HepG2 (cell line): Measurements from ENCODE around the gene CYCS. TPM values are rescaled to one million over a fixed set of nuclear protein-coding genes. Genes with fewer than 3 reads are reported as not detected.

ENCODE experiments used
- ATM ChIP-seq: fragments of 450-650 bp; IDR thresholded peaks from 2 replicates; pipeline ENCODE4 v1.7.1; 2017; ENCODE audit warnings: mild to moderate bottlenecking, borderline replicate concordance
- CBFB ChIP-seq: sonication (generic); formaldehyde crosslinking; IDR thresholded peaks from 2 replicates; pipeline ENCODE4 v1.4.0; 2020; ENCODE audit warnings: missing genetic modification reagents
- CC2D1A ChIP-seq: sonication (generic); formaldehyde crosslinking; IDR thresholded peaks from 2 replicates; pipeline ENCODE4 v1.8.1; 2023; ENCODE audit warnings: mild to moderate bottlenecking, missing genetic modification reagents
- E2F5 ChIP-seq: sonication (generic); formaldehyde crosslinking; conservative IDR thresholded peaks from 2 replicates; pipeline ENCODE4 v1.4.0; 2020; ENCODE audit warnings: missing genetic modification reagents
- FOXM1 ChIP-seq: sonication (generic); formaldehyde crosslinking; IDR thresholded peaks from 2 replicates; pipeline ENCODE4 v1.5.0; 2020; ENCODE audit warnings: missing genetic modification reagents
- NBN ChIP-seq: fragments of 450-650 bp; conservative IDR thresholded peaks from 2 replicates; pipeline ENCODE4 v1.6.1; 2017
- NR1H2 ChIP-seq: sonication (generic); formaldehyde crosslinking; IDR thresholded peaks from 2 replicates; pipeline ENCODE4 v1.8.1; 2022; ENCODE audit warnings: low read depth, missing genetic modification reagents, borderline replicate concordance
- SMYD3 ChIP-seq: sonication (generic); formaldehyde crosslinking; IDR thresholded peaks from 2 replicates; pipeline ENCODE4 v1.8.1; 2023; ENCODE audit warnings: mild to moderate bottlenecking, missing genetic modification reagents
- SRSF9 ChIP-seq: fragments of 200-400 bp; formaldehyde crosslinking; IDR thresholded peaks from 2 replicates; pipeline ENCODE4 v1.6.1; 2018; ENCODE audit warnings: borderline replicate concordance, mild to moderate bottlenecking, low read depth, low read length; ENCODE audit not compliant: insufficient read depth, poor library complexity, severe bottlenecking
- STAT5B ChIP-seq: sonication (generic); formaldehyde crosslinking; IDR thresholded peaks from 2 replicates; pipeline ENCODE4 v1.4.0; 2020; ENCODE audit warnings: missing genetic modification reagents
- TARDBP ChIP-seq: sonication (generic); formaldehyde crosslinking; IDR thresholded peaks from 2 replicates; pipeline ENCODE4 v1.8.0; 2022; ENCODE audit warnings: mild to moderate bottlenecking, missing genetic modification reagents
- TRIM24 ChIP-seq: sonication (generic); formaldehyde crosslinking; IDR thresholded peaks from 2 replicates; pipeline ENCODE4 v1.8.0; 2022; ENCODE audit warnings: mild to moderate bottlenecking, missing genetic modification reagents
- ZNF251 ChIP-seq: sonication (generic); formaldehyde crosslinking; IDR thresholded peaks from 2 replicates; pipeline ENCODE4 v1.9.0; 2021; ENCODE audit warnings: mild to moderate bottlenecking, missing genetic modification reagents
- ZNF343 ChIP-seq: sonication (generic); formaldehyde crosslinking; IDR thresholded peaks from 2 replicates; pipeline ENCODE4 v1.4.0; 2020; ENCODE audit warnings: mild to moderate bottlenecking, missing genetic modification reagents
- ZNF484 ChIP-seq: sonication (generic); formaldehyde crosslinking; IDR thresholded peaks from 2 replicates; pipeline ENCODE4 v1.5.1; 2020; ENCODE audit warnings: mild to moderate bottlenecking, low read depth, missing genetic modification reagents, borderline replicate concordance
- ZNF543 ChIP-seq: sonication (generic); formaldehyde crosslinking; IDR thresholded peaks from 2 replicates; pipeline ENCODE4 v1.4.0; 2020; ENCODE audit warnings: mild to moderate bottlenecking, missing genetic modification reagents
- ZNF558 ChIP-seq: sonication (generic); formaldehyde crosslinking; IDR thresholded peaks from 2 replicates; pipeline ENCODE4 v1.9.0; 2022; ENCODE audit warnings: mild to moderate bottlenecking, missing genetic modification reagents, borderline replicate concordance
- ZNF816 ChIP-seq: sonication (generic); formaldehyde crosslinking; IDR thresholded peaks from 2 replicates; pipeline ENCODE4 v1.8.0; 2022; ENCODE audit warnings: missing genetic modification reagents, mild to moderate bottlenecking, borderline replicate concordance
- ZSCAN22 ChIP-seq: sonication (generic); formaldehyde crosslinking; IDR thresholded peaks from 2 replicates; pipeline ENCODE4 v1.4.0; 2020; ENCODE audit warnings: mild to moderate bottlenecking, missing genetic modification reagents
- ZSCAN25 ChIP-seq: sonication (generic); formaldehyde crosslinking; IDR thresholded peaks from 2 replicates; pipeline ENCODE4 v1.8.0; 2022; ENCODE audit warnings: mild to moderate bottlenecking, missing genetic modification reagents
- polyA plus RNA-seq, 8 experiments: library from polyadenylated mRNA; depleted of rRNA in 3 of 8; stranded (reverse) in 7 of 8; unstranded in 1 of 8; fragments of >200 nt; fragmentation: Illumina TruSeq in 4 of 8; extraction: Trizol in 4 of 8; gene quantifications; 2 replicates each; pipeline versions ENCODE4 v1.2.1 to v1.2.3, GENCODE V29; 2011 to 2016; ENCODE audit warnings: low read depth in 4 of 8, missing spikeins in 1 of 8, mixed read lengths in 1 of 8; ENCODE audit not compliant: insufficient read depth in 1 of 8
- total RNA-seq, 5 experiments: library from RNA; depleted of rRNA; stranded (reverse); fragments of >200 nt; fragmentation: Illumina TruSeq; extraction: Trizol; gene quantifications; 2 replicates each; pipeline ENCODE4 v1.2.3, GENCODE V29; 2016; ENCODE audit warnings: low read depth in 1 of 5
- TF ChIP-seq, protein P1 (sequence below): IDR thresholded peaks from 2 replicates; pipeline ENCODE4 v1.6.1; 2012; ENCODE audit warnings: low read depth, low read length, improper control_type of control experiment
- TF ChIP-seq, protein P2 (sequence below): sonication (generic); formaldehyde crosslinking; IDR thresholded peaks from 2 replicates; pipeline ENCODE4 v1.4.0; 2020; ENCODE audit warnings: missing genetic modification reagents
- TF ChIP-seq, protein P3 (sequence below): sonication (generic); formaldehyde crosslinking; conservative IDR thresholded peaks from 2 replicates; pipeline ENCODE4 v1.8.0; 2022; ENCODE audit warnings: missing genetic modification reagents
- TF ChIP-seq, protein P4 (sequence below): sonication (generic); formaldehyde crosslinking; IDR thresholded peaks from 2 replicates; pipeline ENCODE4 v1.5.1; 2020; ENCODE audit warnings: missing genetic modification reagents, mild to moderate bottlenecking, borderline replicate concordance

The CYCS gene
- total and polyA plus RNA-seq, 2 of the 13 experiments (the other 11 are each of a cell fraction or from before 2014, with no cell fraction given) = 35.9 to 202 TPM

- peak; percentile 49; the same call in 1 of the 2 replicates for TF ChIP-seq ZSCAN22 (CRISPR knock-in tag)
- no peak for TF ChIP-seq TRIM24
- no peak for TF ChIP-seq NR1H2
- TF ChIP-seq, protein P1, sequence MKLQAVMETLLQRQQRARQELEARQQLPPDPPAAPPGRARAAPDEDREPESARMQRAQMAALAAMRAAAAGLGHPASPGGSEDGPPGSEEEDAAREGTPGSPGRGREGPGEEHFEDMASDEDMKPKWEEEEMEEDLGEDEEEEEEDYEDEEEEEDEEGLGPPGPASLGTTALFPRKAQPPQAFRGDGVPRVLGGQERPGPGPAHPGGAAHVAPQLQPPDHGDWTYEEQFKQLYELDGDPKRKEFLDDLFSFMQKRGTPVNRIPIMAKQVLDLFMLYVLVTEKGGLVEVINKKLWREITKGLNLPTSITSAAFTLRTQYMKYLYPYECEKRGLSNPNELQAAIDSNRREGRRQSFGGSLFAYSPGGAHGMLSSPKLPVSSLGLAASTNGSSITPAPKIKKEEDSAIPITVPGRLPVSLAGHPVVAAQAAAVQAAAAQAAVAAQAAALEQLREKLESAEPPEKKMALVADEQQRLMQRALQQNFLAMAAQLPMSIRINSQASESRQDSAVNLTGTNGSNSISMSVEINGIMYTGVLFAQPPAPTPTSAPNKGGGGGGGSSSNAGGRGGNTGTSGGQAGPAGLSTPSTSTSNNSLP = no peak; the same call in 1 of the 2 replicates
- peak; percentile 82 for TF ChIP-seq ZNF543 (CRISPR knock-in tag)
- peak; percentile 100 for TF ChIP-seq TARDBP (CRISPR knock-in tag)
- TF ChIP-seq CBFB (CRISPR knock-in tag) = peak; percentile 87
- peak; percentile 95 for TF ChIP-seq ZNF816 (CRISPR knock-in tag)
- peak; percentile 22; the same call in 1 of the 2 replicates for TF ChIP-seq STAT5B (CRISPR knock-in tag)
- no peak for TF ChIP-seq FOXM1 (CRISPR knock-in tag)
- TF ChIP-seq E2F5 (CRISPR knock-in tag) = peak; percentile 94
- TF ChIP-seq, protein P2, sequence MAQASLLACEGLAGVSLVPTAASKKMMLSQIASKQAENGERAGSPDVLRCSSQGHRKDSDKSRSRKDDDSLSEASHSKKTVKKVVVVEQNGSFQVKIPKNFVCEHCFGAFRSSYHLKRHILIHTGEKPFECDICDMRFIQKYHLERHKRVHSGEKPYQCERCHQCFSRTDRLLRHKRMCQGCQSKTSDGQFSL (CRISPR knock-in tag) = no peak
- TF ChIP-seq ZNF558 (CRISPR knock-in tag) = peak; percentile 68; the same call in 1 of the 2 replicates
- TF ChIP-seq, protein P3, sequence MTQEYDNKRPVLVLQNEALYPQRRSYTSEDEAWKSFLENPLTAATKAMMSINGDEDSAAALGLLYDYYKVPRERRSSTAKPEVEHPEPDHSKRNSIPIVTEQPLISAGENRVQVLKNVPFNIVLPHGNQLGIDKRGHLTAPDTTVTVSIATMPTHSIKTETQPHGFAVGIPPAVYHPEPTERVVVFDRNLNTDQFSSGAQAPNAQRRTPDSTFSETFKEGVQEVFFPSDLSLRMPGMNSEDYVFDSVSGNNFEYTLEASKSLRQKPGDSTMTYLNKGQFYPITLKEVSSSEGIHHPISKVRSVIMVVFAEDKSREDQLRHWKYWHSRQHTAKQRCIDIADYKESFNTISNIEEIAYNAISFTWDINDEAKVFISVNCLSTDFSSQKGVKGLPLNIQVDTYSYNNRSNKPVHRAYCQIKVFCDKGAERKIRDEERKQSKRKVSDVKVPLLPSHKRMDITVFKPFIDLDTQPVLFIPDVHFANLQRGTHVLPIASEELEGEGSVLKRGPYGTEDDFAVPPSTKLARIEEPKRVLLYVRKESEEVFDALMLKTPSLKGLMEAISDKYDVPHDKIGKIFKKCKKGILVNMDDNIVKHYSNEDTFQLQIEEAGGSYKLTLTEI (CRISPR knock-in tag) = no peak
- TF ChIP-seq, protein P4, sequence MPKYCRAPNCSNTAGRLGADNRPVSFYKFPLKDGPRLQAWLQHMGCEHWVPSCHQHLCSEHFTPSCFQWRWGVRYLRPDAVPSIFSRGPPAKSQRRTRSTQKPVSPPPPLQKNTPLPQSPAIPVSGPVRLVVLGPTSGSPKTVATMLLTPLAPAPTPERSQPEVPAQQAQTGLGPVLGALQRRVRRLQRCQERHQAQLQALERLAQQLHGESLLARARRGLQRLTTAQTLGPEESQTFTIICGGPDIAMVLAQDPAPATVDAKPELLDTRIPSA = no peak
- no peak for TF ChIP-seq ZSCAN25 (CRISPR knock-in tag)
- TF ChIP-seq ATM = no peak
- TF ChIP-seq NBN = no peak
- peak; percentile 97 for TF ChIP-seq ZNF343
- TF ChIP-seq SRSF9 = no peak
- peak; percentile 13; the same call in 1 of the 2 replicates for TF ChIP-seq ZNF251 (CRISPR knock-in tag)
- TF ChIP-seq ZNF484 (CRISPR knock-in tag) = no peak
- TF ChIP-seq SMYD3 = peak; percentile 83; the same call in 1 of the 2 replicates
- no peak for TF ChIP-seq CC2D1A (CRISPR knock-in tag)
Observed at GRCh38 chr7:25125137-25125946, at the start of gene CYCS (continued).
